Type B pancreatic cell (in vitro differentiated cells): ENCODE measurements around the gene CAMTA1. TPM values are rescaled to one million over a fixed set of nuclear protein-coding genes. Genes with fewer than 3 reads are reported as not detected.
"Not testable (repeated sequence)": the region's sequence is repeated elsewhere in the genome, so short reads cannot be mapped to it uniquely, and the experiment has no call there.

ENCODE experiments used
- DNase-seq: peaks from one replicate; pipeline ENCODE4 v3.0.0; 2021; ENCODE audit warnings: mixed read lengths; ENCODE audit not compliant: unreplicated experiment; ENCODE audit errors: extremely low spot score
- H3K27ac Mint-ChIP-seq: 2 replicates; pipeline ENCODE4 v1.8.0; 2021; ENCODE audit warnings: mild to moderate bottlenecking, mixed read lengths
- H3K27me3 Mint-ChIP-seq: 2 replicates; pipeline ENCODE4 v1.8.0; 2021; ENCODE audit warnings: mixed read lengths
- H3K36me3 Mint-ChIP-seq: 2 replicates; pipeline ENCODE4 v1.8.0; 2021; ENCODE audit warnings: mixed read lengths
- H3K4me1 Mint-ChIP-seq: one replicate; pipeline ENCODE4 v1.8.0; 2021; ENCODE audit warnings: mixed read lengths; ENCODE audit not compliant: unreplicated experiment
- H3K4me3 Mint-ChIP-seq: 2 replicates; pipeline ENCODE4 v1.8.0; 2021; ENCODE audit warnings: mild to moderate bottlenecking, mixed read lengths
- H3K9me3 Mint-ChIP-seq: 2 replicates; pipeline ENCODE4 v1.8.0; 2021; ENCODE audit warnings: mixed read lengths
- CTCF ChIP-seq: fragments of 200-600 bp; sonication (generic); conservative IDR thresholded peaks from 2 replicates; pipeline ENCODE4 v1.5.0; 2021; ENCODE audit warnings: antibody characterized with exemption, mild to moderate bottlenecking
- total RNA-seq: library from RNA; stranded (reverse); gene quantifications from 2 replicates; pipeline ENCODE4 v1.2.1, GENCODE V29; 2021; ENCODE audit warnings: low replicate concordance

The CAMTA1 gene
- total RNA-seq, 1 donor from 2014 or later = 82.5 TPM

DNA sequence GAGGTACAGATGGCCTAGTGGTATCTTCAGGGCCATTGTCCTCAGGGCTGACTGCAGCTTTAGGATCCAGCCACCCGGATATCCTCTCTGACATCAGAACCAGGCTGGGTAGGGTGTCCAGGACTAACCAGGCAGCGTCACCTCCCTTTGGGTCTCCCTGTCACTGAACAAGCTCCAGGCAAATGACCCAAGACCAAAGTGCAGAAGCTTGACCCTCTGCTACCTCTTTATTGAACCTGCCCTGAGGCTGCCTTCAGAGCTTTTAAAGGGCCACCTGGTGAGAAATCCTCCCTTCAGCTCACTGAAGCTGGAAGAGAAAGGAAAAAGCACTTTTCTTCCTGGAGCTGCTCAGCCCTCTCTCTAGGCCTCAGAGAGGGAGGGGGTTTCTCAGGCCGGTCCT is 906.8 kb downstream of the CAMTA1 start:
- no peak overlapping the region for H3K27ac Mint-ChIP-seq
- H3K36me3 Mint-ChIP-seq = no peaks in the 10 kb centered on the region
- H3K27me3 Mint-ChIP-seq = peaks cover 22% of the 10 kb centered on the region
- TF ChIP-seq CTCF = no peak
- H3K9me3 Mint-ChIP-seq = no peaks in the 10 kb centered on the region
- no peak for DNase-seq
- H3K4me3 Mint-ChIP-seq = no peak overlapping the region
- peaks cover 13% of the 10 kb centered on the region for H3K4me1 Mint-ChIP-seq

GRCh38 chr1:7693037-7693436 is 907.8 kb downstream of the CAMTA1 start:
- H3K9me3 Mint-ChIP-seq, DNase-seq, H3K27ac Mint-ChIP-seq, H3K4me3 Mint-ChIP-seq, H3K36me3 Mint-ChIP-seq: not testable (repeated sequence)
- H3K27me3 Mint-ChIP-seq = peaks cover 21% of the 10 kb centered on the region
- H3K4me1 Mint-ChIP-seq = peaks cover 13% of the 10 kb centered on the region

DNA sequence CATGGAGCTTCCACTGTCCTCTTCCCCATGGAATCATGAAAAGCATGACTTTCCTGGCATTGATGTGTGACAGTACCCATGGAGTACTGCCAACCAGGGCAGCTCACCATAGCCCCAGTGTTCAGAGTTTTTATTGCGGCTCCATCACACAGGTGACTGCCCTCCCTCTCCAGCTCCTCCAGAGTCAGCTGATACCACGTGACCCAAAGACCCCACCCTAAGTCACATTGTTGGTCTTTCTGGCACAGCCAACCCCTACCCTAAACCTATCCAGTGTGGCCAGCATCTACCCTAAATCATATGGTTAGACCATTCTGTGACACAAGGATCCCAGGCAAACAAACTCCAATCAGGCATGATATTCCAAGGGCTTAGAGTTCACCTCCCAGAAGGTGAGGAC is 908.4 kb downstream of the CAMTA1 start:
- peaks cover 22% of the 10 kb centered on the region for H3K27me3 Mint-ChIP-seq
- no peak overlapping the region for H3K27ac Mint-ChIP-seq
- TF ChIP-seq CTCF = no peak
- no peak for DNase-seq
- H3K4me1 Mint-ChIP-seq = peaks cover 13% of the 10 kb centered on the region
- H3K9me3 Mint-ChIP-seq = no peaks in the 10 kb centered on the region
- no peaks in the 10 kb centered on the region for H3K36me3 Mint-ChIP-seq
- H3K4me3 Mint-ChIP-seq = no peak overlapping the region

GRCh38 chr1:7694600-7695496 is 909.6 kb downstream of the CAMTA1 start:
- no peaks in the 10 kb centered on the region for H3K36me3 Mint-ChIP-seq
- peaks cover 13% of the 10 kb centered on the region for H3K4me1 Mint-ChIP-seq
- DNase-seq = no peak
- no peak overlapping the region for H3K27ac Mint-ChIP-seq
- H3K4me3 Mint-ChIP-seq = no peak overlapping the region
- no peak for TF ChIP-seq CTCF
- no peaks in the 10 kb centered on the region for H3K9me3 Mint-ChIP-seq
- peaks cover 32% of the 10 kb centered on the region for H3K27me3 Mint-ChIP-seq

- peaks cover 13% of the 10 kb centered on the region for H3K4me1 Mint-ChIP-seq
- no peak for TF ChIP-seq CTCF
- H3K27me3 Mint-ChIP-seq = peaks cover 40% of the 10 kb centered on the region
- no peaks in the 10 kb centered on the region for H3K36me3 Mint-ChIP-seq
- H3K27ac Mint-ChIP-seq = no peak overlapping the region
- no peak for DNase-seq
- H3K4me3 Mint-ChIP-seq = no peak overlapping the region
- peaks cover 4% of the 10 kb centered on the region for H3K9me3 Mint-ChIP-seq
These were observed 910.4 kb downstream of the CAMTA1 start for GRCh38 chr1:7695497-7696117.

DNA sequence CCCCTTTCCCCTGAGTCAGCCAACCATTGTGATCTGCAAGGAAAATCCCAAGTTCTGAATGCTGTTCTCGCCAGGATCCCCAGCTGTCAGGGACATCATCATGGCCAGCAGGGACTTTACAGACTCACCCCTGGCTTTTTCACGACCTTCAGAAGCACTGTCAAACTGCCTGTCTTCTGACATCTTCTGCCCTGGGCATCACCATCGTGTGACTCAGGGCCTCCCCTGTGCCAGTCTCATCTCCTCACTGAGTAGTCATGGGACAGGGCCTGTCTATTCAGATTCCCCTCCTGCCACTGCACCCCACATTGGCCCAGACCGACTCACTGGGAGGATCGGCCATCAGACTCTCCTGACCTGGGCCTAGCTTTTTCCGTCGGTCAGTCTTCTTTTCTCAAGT is 913.4 kb downstream of the CAMTA1 start:
- no peak for DNase-seq
- H3K27ac Mint-ChIP-seq = no peak overlapping the region
- H3K27me3 Mint-ChIP-seq = peaks cover 57% of the 10 kb centered on the region
- peaks cover 4% of the 10 kb centered on the region for H3K9me3 Mint-ChIP-seq
- peaks cover 23% of the 10 kb centered on the region for H3K4me1 Mint-ChIP-seq
- H3K36me3 Mint-ChIP-seq = no peaks in the 10 kb centered on the region
- H3K4me3 Mint-ChIP-seq = no peak overlapping the region
- no peak for TF ChIP-seq CTCF
